Measurements from ENCODE around the gene NUF2. TPM values are rescaled to one million over a fixed set of nuclear protein-coding genes. Genes with fewer than 3 reads are reported as not detected.
"Not testable (repeated sequence)": the region's sequence is repeated elsewhere in the genome, so short reads cannot be mapped to it uniquely, and the experiment has no call there.

The NUF2 gene
- total and polyA plus RNA-seq, 4 donors, result 0.80 to 31.6 (median 1.0) TPM; not detected in 1

DNA sequence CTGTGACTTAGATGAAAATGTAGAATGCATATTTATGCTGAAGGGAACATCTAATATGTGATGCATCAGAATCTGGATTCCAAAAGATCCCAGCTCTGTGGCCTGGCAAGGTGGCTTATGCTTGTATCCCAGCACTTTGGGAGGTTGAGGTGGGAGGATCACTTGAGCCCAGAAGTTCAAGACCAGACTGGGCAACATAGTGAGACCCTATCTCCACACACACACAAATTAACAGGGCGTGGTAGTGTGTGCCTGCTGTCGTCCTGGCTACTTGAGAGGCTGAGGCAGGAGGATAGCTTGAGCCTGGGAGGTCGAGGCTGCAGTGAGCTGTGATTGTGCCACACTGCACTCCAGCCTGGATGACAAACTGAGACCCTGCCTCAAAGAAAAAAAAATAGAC, 1.6 kb downstream of the NUF2 start:
- H3K36me3 ChIP-seq (ENCODE audit: control insufficient read depth in 4 of 4, insufficient read depth in 3 of 4, low read depth in 1 of 4, low read length in 3 of 4); H3K9me3 ChIP-seq (ENCODE audit: control insufficient read depth in 4 of 4, low read length in 3 of 4); H3K27ac ChIP-seq (ENCODE audit: low read depth in 1 of 2, low read length in 2 of 2); H3K9ac ChIP-seq (ENCODE audit: low read depth in 1 of 2, low read length in 2 of 2); DNase-seq (ENCODE audit: low spot score); H3K4me3 ChIP-seq (ENCODE audit: low read depth in 1 of 3, low read length in 3 of 3); H3K27me3 ChIP-seq (ENCODE audit: control insufficient read depth in 4 of 4, insufficient read depth in 4 of 4, low read length in 3 of 4): not testable (repeated sequence)
- 97% methylated on average over 3 of the region's 3 CpGs for WGBS
- peaks cover 2 to 17% (median 14%) of the 10 kb centered on the region in 4 donors for H3K4me1 ChIP-seq (ENCODE audit: control insufficient read depth in 4 of 4, insufficient read depth in 4 of 4, low read length in 3 of 4)

GRCh38 chr1:163331116-163331515, 9.4 kb downstream of the NUF2 start:
- WGBS, result 97% methylated on average over 2 of the region's 2 CpGs
- H3K9me3 ChIP-seq (ENCODE audit: control insufficient read depth in 4 of 4, low read length in 3 of 4), result peaks cover 0 to 6% (median 0%) of the 10 kb centered on the region in 4 donors
- peaks cover 0 to 2% (median 0%) of the 10 kb centered on the region in 4 donors for H3K36me3 ChIP-seq (ENCODE audit: control insufficient read depth in 4 of 4, insufficient read depth in 3 of 4, low read depth in 1 of 4, low read length in 3 of 4)
- TF ChIP-seq JUND (IDR thresholded peaks at IDR 0.05), result no peak
- no peak for TF ChIP-seq SP1 (IDR thresholded peaks at IDR 0.05)
- no peak for TF ChIP-seq RXRA (IDR thresholded peaks at IDR 0.05)
- TF ChIP-seq GABPA (IDR thresholded peaks at IDR 0.05 in 1 of 2, conservative IDR thresholded peaks at IDR 0.05 in 1 of 2), result no peak
- no peak for TF ChIP-seq HNF4G (IDR thresholded peaks at IDR 0.05)
- no peak for TF ChIP-seq TAF1 (conservative IDR thresholded peaks at IDR 0.05)
- H3K9ac ChIP-seq (ENCODE audit: low read depth in 1 of 2, low read length in 2 of 2), result no peak overlapping the region
- no peaks in the 10 kb centered on the region for H3K27me3 ChIP-seq (ENCODE audit: control insufficient read depth in 4 of 4, insufficient read depth in 4 of 4, low read length in 3 of 4)
- H3K27ac ChIP-seq (ENCODE audit: low read depth in 1 of 2, low read length in 2 of 2), result no peak overlapping the region
- no peak for DNase-seq (ENCODE audit: low spot score)
- no peaks in the 10 kb centered on the region for H3K4me1 ChIP-seq (ENCODE audit: control insufficient read depth in 4 of 4, insufficient read depth in 4 of 4, low read length in 3 of 4)
- no peak overlapping the region for H3K4me3 ChIP-seq (ENCODE audit: low read depth in 1 of 3, low read length in 3 of 3)

GRCh38 chr1:163335216-163335615, 13.5 kb downstream of the NUF2 start:
- no peak overlapping the region for H3K9ac ChIP-seq (ENCODE audit: low read depth in 1 of 2, low read length in 2 of 2)
- no peak overlapping the region for H3K27ac ChIP-seq (ENCODE audit: low read depth in 1 of 2, low read length in 2 of 2)
- H3K9me3 ChIP-seq (ENCODE audit: control insufficient read depth in 4 of 4, low read length in 3 of 4), result peaks cover 0 to 6% (median 0%) of the 10 kb centered on the region in 4 donors
- H3K36me3 ChIP-seq (ENCODE audit: control insufficient read depth in 4 of 4, insufficient read depth in 3 of 4, low read depth in 1 of 4, low read length in 3 of 4), result peaks cover 0 to 2% (median 0%) of the 10 kb centered on the region in 4 donors
- TF ChIP-seq TAF1 (conservative IDR thresholded peaks at IDR 0.05), result no peak
- TF ChIP-seq, protein P1, sequence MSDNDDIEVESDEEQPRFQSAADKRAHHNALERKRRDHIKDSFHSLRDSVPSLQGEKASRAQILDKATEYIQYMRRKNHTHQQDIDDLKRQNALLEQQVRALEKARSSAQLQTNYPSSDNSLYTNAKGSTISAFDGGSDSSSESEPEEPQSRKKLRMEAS (IDR thresholded peaks at IDR 0.05), result no peak
- TF ChIP-seq ATF3 (IDR thresholded peaks at IDR 0.05), result no peak
- no peak for TF ChIP-seq HNF4G (IDR thresholded peaks at IDR 0.05)
- no peak for TF ChIP-seq JUND (IDR thresholded peaks at IDR 0.05)
- no peak for TF ChIP-seq FOXA2 (IDR thresholded peaks at IDR 0.05)
- no peak for TF ChIP-seq RXRA (IDR thresholded peaks at IDR 0.05)
- TF ChIP-seq SP1 (IDR thresholded peaks at IDR 0.05), result no peak
- no peak for TF ChIP-seq YY1 (IDR thresholded peaks at IDR 0.05)
- TF ChIP-seq RAD21 (IDR thresholded peaks at IDR 0.05), result no peak
- no peaks in the 10 kb centered on the region for H3K27me3 ChIP-seq (ENCODE audit: control insufficient read depth in 4 of 4, insufficient read depth in 4 of 4, low read length in 3 of 4)
- H3K4me1 ChIP-seq (ENCODE audit: control insufficient read depth in 4 of 4, insufficient read depth in 4 of 4, low read length in 3 of 4), result no peaks in the 10 kb centered on the region
- H3K4me3 ChIP-seq (ENCODE audit: low read depth in 1 of 3, low read length in 3 of 3), result no peak overlapping the region
- DNase-seq (ENCODE audit: low spot score), result no peak
- WGBS, result 94% methylated on average over 1 of the region's 1 CpG

DNA sequence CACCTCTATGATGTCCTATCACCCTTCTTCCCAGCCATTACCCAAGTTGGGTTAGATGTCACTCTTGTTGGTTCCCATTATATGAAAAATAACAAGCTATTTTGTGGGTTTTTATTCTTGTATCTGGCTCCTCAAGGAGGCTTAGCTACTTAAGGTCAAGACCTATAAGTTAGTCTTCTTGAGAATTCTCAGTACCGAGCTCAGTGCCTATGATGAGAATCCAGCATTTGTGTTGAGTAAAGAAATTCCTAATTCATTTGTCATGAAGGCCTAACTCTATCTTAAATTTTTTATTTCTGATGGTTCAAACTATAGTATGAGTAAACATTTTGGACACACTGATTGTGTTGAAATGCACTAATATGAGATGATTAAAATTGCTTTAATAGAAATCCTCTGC, 15.9 kb downstream of the NUF2 start:
- H3K36me3 ChIP-seq (ENCODE audit: control insufficient read depth in 4 of 4, insufficient read depth in 3 of 4, low read depth in 1 of 4, low read length in 3 of 4), result peaks cover 0 to 2% (median 0%) of the 10 kb centered on the region in 4 donors
- H3K9me3 ChIP-seq (ENCODE audit: control insufficient read depth in 4 of 4, low read length in 3 of 4), result no peaks in the 10 kb centered on the region
- no peaks in the 10 kb centered on the region for H3K27me3 ChIP-seq (ENCODE audit: control insufficient read depth in 4 of 4, insufficient read depth in 4 of 4, low read length in 3 of 4)
- no peak overlapping the region for H3K9ac ChIP-seq (ENCODE audit: low read depth in 1 of 2, low read length in 2 of 2)
- no peaks in the 10 kb centered on the region for H3K4me1 ChIP-seq (ENCODE audit: control insufficient read depth in 4 of 4, insufficient read depth in 4 of 4, low read length in 3 of 4)
- no peak for DNase-seq (ENCODE audit: low spot score)
- no peak overlapping the region for H3K4me3 ChIP-seq (ENCODE audit: low read depth in 1 of 3, low read length in 3 of 3)
- no peak for TF ChIP-seq HNF4G (IDR thresholded peaks at IDR 0.05)
- TF ChIP-seq HNF4A (conservative IDR thresholded peaks at IDR 0.05), result no peak
- no peak for TF ChIP-seq FOXA1 (IDR thresholded peaks at IDR 0.05)
- TF ChIP-seq YY1 (IDR thresholded peaks at IDR 0.05), result no peak
- TF ChIP-seq SP1 (IDR thresholded peaks at IDR 0.05), result no peak
- no peak for TF ChIP-seq RXRA (IDR thresholded peaks at IDR 0.05)
- TF ChIP-seq, protein P1 (IDR thresholded peaks at IDR 0.05), result no peak
- TF ChIP-seq FOXA2 (IDR thresholded peaks at IDR 0.05), result no peak
- no peak for TF ChIP-seq GABPA (IDR thresholded peaks at IDR 0.05 in 1 of 2, conservative IDR thresholded peaks at IDR 0.05 in 1 of 2)
- TF ChIP-seq NR2F2 (IDR thresholded peaks at IDR 0.05), result no peak
- TF ChIP-seq ZBTB33 (IDR thresholded peaks at IDR 0.05), result no peak
- TF ChIP-seq TAF1 (conservative IDR thresholded peaks at IDR 0.05), result no peak
- TF ChIP-seq CTCF (IDR thresholded peaks at IDR 0.05; ENCODE audit: low read depth, low read length, missing input control), result no peak
- no peak for TF ChIP-seq EGR1 (IDR thresholded peaks at IDR 0.05; ENCODE audit: low read depth in 2 of 2)
- TF ChIP-seq RAD21 (IDR thresholded peaks at IDR 0.05), result no peak
- TF ChIP-seq ATF3 (IDR thresholded peaks at IDR 0.05), result no peak
- TF ChIP-seq JUND (IDR thresholded peaks at IDR 0.05), result no peak
- H3K27ac ChIP-seq (ENCODE audit: low read depth in 1 of 2, low read length in 2 of 2), result no peak overlapping the region
- WGBS, result 96% methylated on average over 1 of the region's 1 CpG
